ENCODE results near the gene LDLRAD4.

- TF ChIP-seq CTCF (conservative IDR thresholded peaks at IDR 0.05; ENCODE audit: low read depth, low read length) = no peak
- TF ChIP-seq EZH2 (IDR thresholded peaks at IDR 0.05; ENCODE audit: low read length, unreplicated experiment) = no peak
- no peak for TF ChIP-seq EZH2phosphoT487 (IDR thresholded peaks at IDR 0.05; ENCODE audit: borderline replicate concordance, low read length)
Measured at GRCh38 chr18:13276530-13277520, 58.3 kb downstream of the LDLRAD4 start.
